Cardiac muscle cell (in vitro differentiated cells and primary cell): ENCODE data around the gene TTC13. TPM values are rescaled to one million over a fixed set of nuclear protein-coding genes. Genes with fewer than 3 reads are reported as not detected.

Experiments used
- DNase-seq, 2 donors: peaks; one replicate each; pipeline versions ENCODE4 v3.0.0 to v3.0.0-alpha.2; 2010 to 2017; ENCODE audit warnings: low read depth in 1 of 2, low spot score in 1 of 2
- H3K27ac ChIP-seq: fragments of 200-600 bp; sonication (generic); 2 replicates; pipeline ENCODE4 v1.5.1; 2016
- H3K27me3 ChIP-seq: fragments of 200-600 bp; sonication (generic); 2 replicates; pipeline ENCODE4 v1.6.0; 2016; ENCODE audit warnings: control low read depth
- H3K36me3 ChIP-seq: fragments of 200-600 bp; sonication (generic); 2 replicates; pipeline ENCODE4 v1.5.1; 2016; ENCODE audit warnings: control low read depth
- H3K4me1 ChIP-seq: fragments of 200-600 bp; sonication (generic); 2 replicates; pipeline ENCODE4 v1.8.1; 2017; ENCODE audit warnings: low read depth, mild to moderate bottlenecking, mixed run types
- H3K4me3 ChIP-seq: fragments of 200-600 bp; sonication (generic); 2 replicates; pipeline ENCODE4 v1.5.1; 2016; ENCODE audit warnings: mild to moderate bottlenecking
- H3K9me3 ChIP-seq: fragments of 200-600 bp; sonication (generic); 2 replicates; pipeline ENCODE4 v1.5.1; 2017; ENCODE audit warnings: low read depth, mild to moderate bottlenecking, control low read depth
- CTCF ChIP-seq: IDR thresholded peaks from 2 replicates; pipeline ENCODE4 v1.5.1; 2012; ENCODE audit warnings: low read depth, mild to moderate bottlenecking, low read length
- polyA plus RNA-seq: library from polyadenylated mRNA; unstranded; fragments of >200 nt; fragmentation: Nextera tagmentation; extraction: Ambion mirVana; gene quantifications from 2 replicates; pipeline ENCODE4 v1.2.1, GENCODE V29; 2016
- total RNA-seq: library from RNA; depleted of rRNA; stranded (reverse); fragments of >200 nt; gene quantifications from 2 replicates; pipeline ENCODE4 v1.2.3, GENCODE V29; 2016

TTC13 gene
- total and polyA plus RNA-seq, 2 experiments from 2014 or later = 7.1 to 9.1 TPM

GRCh38 chr1:230910755-230911117, 67.9 kb downstream of the TTC13 start:
- Histone ChIP-seq H3K4me1 (no peaks in the 10 kb centered on the region), H3K9me3 (no peaks in the 10 kb centered on the region), H3K4me3 (no peak overlapping the region), H3K27ac (no peak overlapping the region), H3K27me3 (no peaks in the 10 kb centered on the region), H3K36me3 (peaks cover 8% of the 10 kb centered on the region)
- TF ChIP-seq CTCF = no peak
- no peak for DNase-seq

- Histone ChIP-seq H3K27me3 (no peaks in the 10 kb centered on the region), H3K9me3 (no peaks in the 10 kb centered on the region), H3K27ac (no peak overlapping the region), H3K36me3 (peaks cover 8% of the 10 kb centered on the region), H3K4me1 (no peaks in the 10 kb centered on the region), H3K4me3 (no peak overlapping the region)
- no peak for DNase-seq
- no peak for TF ChIP-seq CTCF
These were observed 68.5 kb downstream of the TTC13 start for GRCh38 chr1:230909974-230910754.

- peaks cover 8% of the 10 kb centered on the region for H3K36me3 ChIP-seq
- no peak overlapping the region for H3K4me3 ChIP-seq
- no peaks in the 10 kb centered on the region for H3K27me3 ChIP-seq
- H3K27ac ChIP-seq = no peak overlapping the region
- no peak for TF ChIP-seq CTCF
- DNase-seq = no peak
- H3K4me1 ChIP-seq = no peaks in the 10 kb centered on the region
- H3K9me3 ChIP-seq = no peaks in the 10 kb centered on the region
These were observed 71.0 kb downstream of the TTC13 start for GRCh38 chr1:230907472-230908205.

- H3K4me3 ChIP-seq = no peak overlapping the region
- peaks cover 8% of the 10 kb centered on the region for H3K36me3 ChIP-seq
- H3K9me3 ChIP-seq = no peaks in the 10 kb centered on the region
- no peaks in the 10 kb centered on the region for H3K27me3 ChIP-seq
- no peak overlapping the region for H3K27ac ChIP-seq
- H3K4me1 ChIP-seq = no peaks in the 10 kb centered on the region
- DNase-seq = no peak
- TF ChIP-seq CTCF = no peak
These were observed 72.4 kb downstream of the TTC13 start for GRCh38 chr1:230906226-230906625.

GRCh38 chr1:230905733-230906132, 72.9 kb downstream of the TTC13 start:
- no peak overlapping the region for H3K4me3 ChIP-seq
- H3K9me3 ChIP-seq = no peaks in the 10 kb centered on the region
- H3K27me3 ChIP-seq = no peaks in the 10 kb centered on the region
- peak in 1 of 2 donors; percentile 55 for DNase-seq
- no peak overlapping the region for H3K27ac ChIP-seq
- TF ChIP-seq CTCF = no peak
- peaks cover 3% of the 10 kb centered on the region for H3K36me3 ChIP-seq
- no peaks in the 10 kb centered on the region for H3K4me1 ChIP-seq
